ENCODE results near the gene RTP5.

RTP5 gene

DNA sequence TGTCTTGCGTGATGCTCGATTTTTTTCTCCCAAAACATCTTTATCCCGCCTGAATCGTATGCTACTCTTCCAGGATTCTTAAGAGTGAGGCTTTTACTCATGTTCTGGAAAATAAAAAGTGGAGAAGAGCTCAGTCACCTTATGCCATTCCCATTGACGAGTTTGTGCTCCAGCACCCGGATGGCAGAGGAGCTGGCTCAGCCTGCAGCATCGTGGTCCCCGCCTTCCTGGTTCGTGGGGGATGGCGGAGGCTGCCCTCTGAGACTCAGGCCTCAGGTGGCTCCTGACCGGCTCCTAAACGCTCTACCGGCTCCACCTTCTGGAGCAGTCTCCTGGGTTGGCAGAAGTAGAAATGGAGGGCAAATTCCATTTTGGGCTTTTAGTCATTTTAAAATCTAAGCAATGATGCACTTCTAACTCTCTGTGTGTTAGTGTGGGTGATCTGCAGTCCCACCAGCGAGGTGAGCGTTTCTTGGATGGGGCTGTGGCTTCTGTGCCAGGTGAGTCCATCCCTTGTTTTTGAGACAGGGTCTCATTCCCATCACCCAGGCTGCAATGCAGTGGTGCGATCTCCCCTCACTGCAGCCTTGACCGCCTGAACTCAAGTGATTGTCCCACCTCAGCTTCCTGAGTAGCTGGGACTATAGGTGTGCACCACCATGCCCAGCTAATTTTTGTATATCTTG is 27.8 kb downstream of the RTP5 start:
- H3K36me3 ChIP-seq (ENCODE audit: control insufficient read depth, low read length) = no peaks in the 10 kb centered on the region
- H3K4me3 ChIP-seq (ENCODE audit: low read length) = no peak overlapping the region
- no peaks in the 10 kb centered on the region for H3K9me3 ChIP-seq (ENCODE audit: control insufficient read depth, insufficient read depth, low read length)
- H3K4me2 ChIP-seq (ENCODE audit: low read length) = no peak overlapping the region
- TF ChIP-seq CTCF (IDR thresholded peaks at IDR 0.05; ENCODE audit: low read depth, low read length, poor library complexity, severe bottlenecking) (no peak), EZH2phosphoT487 (IDR thresholded peaks at IDR 0.05; ENCODE audit: borderline replicate concordance, low read length) (no peak)
- H3K27ac ChIP-seq (ENCODE audit: low read depth, low read length) = no peak overlapping the region
- H4K20me1 ChIP-seq (ENCODE audit: control insufficient read depth, insufficient read depth, low read depth, low read length) = no peaks in the 10 kb centered on the region
- H3K79me2 ChIP-seq (ENCODE audit: control insufficient read depth, low read length) = no peaks in the 10 kb centered on the region
- H3K27me3 ChIP-seq (ENCODE audit: control insufficient read depth, low read length) = no peaks in the 10 kb centered on the region
- H3K9me2 ChIP-seq (replicated peaks; ENCODE audit: control insufficient read depth, low read length) = no peaks in the 10 kb centered on the region
- H3F3A ChIP-seq (ENCODE audit: control insufficient read depth, insufficient read depth) = no peaks in the 10 kb centered on the region
- no peaks in the 10 kb centered on the region for H3K4me1 ChIP-seq (ENCODE audit: control insufficient read depth, low read length)

- H3K9me3 ChIP-seq (ENCODE audit: control insufficient read depth, insufficient read depth, low read length) = no peaks in the 10 kb centered on the region
- no peak overlapping the region for H3K4me2 ChIP-seq (ENCODE audit: low read length)
- no peaks in the 10 kb centered on the region for H3K36me3 ChIP-seq (ENCODE audit: control insufficient read depth, low read length)
- no peaks in the 10 kb centered on the region for H3K4me1 ChIP-seq (ENCODE audit: control insufficient read depth, low read length)
- no peaks in the 10 kb centered on the region for H3F3A ChIP-seq (ENCODE audit: control insufficient read depth, insufficient read depth)
- no peak overlapping the region for H3K27ac ChIP-seq (ENCODE audit: low read depth, low read length)
- H3K27me3 ChIP-seq (ENCODE audit: control insufficient read depth, low read length) = no peaks in the 10 kb centered on the region
- no peaks in the 10 kb centered on the region for H3K79me2 ChIP-seq (ENCODE audit: control insufficient read depth, low read length)
- no peak overlapping the region for H3K4me3 ChIP-seq (ENCODE audit: low read length)
- no peaks in the 10 kb centered on the region for H3K9me2 ChIP-seq (replicated peaks; ENCODE audit: control insufficient read depth, low read length)
- TF ChIP-seq EZH2phosphoT487 (IDR thresholded peaks at IDR 0.05; ENCODE audit: borderline replicate concordance, low read length) = no peak
- no peak for TF ChIP-seq CTCF (IDR thresholded peaks at IDR 0.05; ENCODE audit: low read depth, low read length, poor library complexity, severe bottlenecking)
- no peaks in the 10 kb centered on the region for H4K20me1 ChIP-seq (ENCODE audit: control insufficient read depth, insufficient read depth, low read depth, low read length)
Observed at GRCh38 chr2:241898463-241899270, 29.1 kb downstream of the RTP5 start.

DNA sequence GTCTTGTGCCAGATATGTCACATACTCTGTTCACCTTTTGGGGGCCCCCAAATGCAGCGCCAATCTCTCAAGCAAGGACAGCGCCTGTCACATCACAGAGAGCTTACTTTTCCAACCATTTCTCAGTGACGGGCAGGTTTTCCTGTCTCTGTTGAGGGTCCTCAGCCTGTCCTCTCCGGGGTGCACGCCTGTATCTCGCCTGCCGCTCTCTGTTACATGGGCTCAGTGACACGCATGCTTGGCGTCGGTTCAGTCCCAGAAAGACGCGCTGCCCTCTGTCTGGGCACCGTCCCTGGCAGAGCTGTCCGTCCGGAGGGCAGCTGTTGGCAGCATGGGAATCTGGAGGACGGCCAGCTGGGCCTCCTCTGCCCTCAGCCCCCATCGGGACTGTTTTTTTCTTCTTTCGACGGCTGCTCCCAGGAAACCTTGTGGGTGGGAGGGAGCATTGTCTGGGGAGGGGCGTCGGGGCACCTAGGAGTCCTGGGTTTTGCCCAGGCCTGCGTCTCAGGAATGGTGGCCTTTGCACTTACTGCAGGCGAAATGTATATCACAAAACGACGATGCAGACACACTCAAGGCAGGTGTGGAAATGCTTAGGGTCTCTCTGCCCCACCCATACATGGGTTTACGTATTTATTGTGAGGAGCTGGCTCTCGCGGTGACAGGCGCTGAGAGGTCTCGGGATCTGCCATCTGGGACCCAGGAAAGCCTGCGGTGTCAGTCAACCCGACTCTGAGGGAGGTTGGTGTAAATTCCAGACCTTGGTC is 30.9 kb downstream of the RTP5 start:
- Histone ChIP-seq H3K4me1 (ENCODE audit: control insufficient read depth, low read length) (no peaks in the 10 kb centered on the region), H4K20me1 (ENCODE audit: control insufficient read depth, insufficient read depth, low read depth, low read length) (no peaks in the 10 kb centered on the region), H3K9me2 (replicated peaks; ENCODE audit: control insufficient read depth, low read length) (no peaks in the 10 kb centered on the region), H3K27ac (ENCODE audit: low read depth, low read length) (no peak overlapping the region), H3K9me3 (ENCODE audit: control insufficient read depth, insufficient read depth, low read length) (no peaks in the 10 kb centered on the region), H3K4me3 (ENCODE audit: low read length) (no peak overlapping the region), H3F3A (ENCODE audit: control insufficient read depth, insufficient read depth) (no peaks in the 10 kb centered on the region), H3K27me3 (ENCODE audit: control insufficient read depth, low read length) (no peaks in the 10 kb centered on the region), H3K36me3 (ENCODE audit: control insufficient read depth, low read length) (no peaks in the 10 kb centered on the region), H3K79me2 (ENCODE audit: control insufficient read depth, low read length) (no peaks in the 10 kb centered on the region), H3K4me2 (ENCODE audit: low read length) (no peak overlapping the region)
- TF ChIP-seq EZH2phosphoT487 (IDR thresholded peaks at IDR 0.05; ENCODE audit: borderline replicate concordance, low read length) (no peak), CTCF (IDR thresholded peaks at IDR 0.05; ENCODE audit: low read depth, low read length, poor library complexity, severe bottlenecking) (no peak)
